HepG2 (cell line): ENCODE data around the gene CCDC82. TPM values are rescaled to one million over a fixed set of nuclear protein-coding genes. Genes with fewer than 3 reads are reported as not detected.

Experiments
- ARID5B ChIP-seq: IDR thresholded peaks from 2 replicates; pipeline ENCODE4 v1.4.0; 2020; ENCODE audit warnings: mild to moderate bottlenecking, missing genetic modification reagents
- ARNT ChIP-seq: fragments of 450-650 bp; IDR thresholded peaks from 2 replicates; pipeline ENCODE4 v1.6.1; 2017
- CAMTA2 ChIP-seq: sonication (generic); formaldehyde crosslinking; IDR thresholded peaks from 2 replicates; pipeline ENCODE4 v1.4.0; 2020; ENCODE audit warnings: mild to moderate bottlenecking, missing genetic modification reagents, borderline replicate concordance
- DR1 ChIP-seq: sonication (generic); formaldehyde crosslinking; IDR thresholded peaks from 2 replicates; pipeline ENCODE4 v1.8.0; 2021; ENCODE audit warnings: mild to moderate bottlenecking, missing genetic modification reagents, inconsistent platforms
- FUBP1 ChIP-seq: sonication (generic); formaldehyde crosslinking; IDR thresholded peaks from 2 replicates; pipeline ENCODE4 v1.5.1; 2020; ENCODE audit warnings: missing genetic modification reagents, mild to moderate bottlenecking, borderline replicate concordance
- HHEX ChIP-seq: IDR thresholded peaks from 2 replicates; pipeline ENCODE4 v1.6.1; 2016; ENCODE audit warnings: control low read depth
- HMG20A ChIP-seq: IDR thresholded peaks from 2 replicates; pipeline ENCODE4 v1.6.1; 2016; ENCODE audit warnings: borderline replicate concordance
- HMG20B ChIP-seq: conservative IDR thresholded peaks from 2 replicates; pipeline ENCODE4 v1.6.1; 2016; ENCODE audit warnings: missing genetic modification reagents, missing compliant biosample characterization
- HMGXB4 ChIP-seq, 2 experiments: sonication (generic) in 1 of 2; formaldehyde crosslinking in 1 of 2; IDR thresholded peaks; 2 replicates each; pipeline versions ENCODE4 v1.4.0 to v1.6.1; 2018 to 2020; ENCODE audit warnings: missing genetic modification reagents in 2 of 2, borderline replicate concordance in 1 of 2, low read depth in 1 of 2, mild to moderate bottlenecking in 1 of 2, missing biosample characterization in 1 of 2
- HNRNPUL1 ChIP-seq: fragments of 200-400 bp; formaldehyde crosslinking; IDR thresholded peaks from 2 replicates; pipeline ENCODE4 v1.6.1; 2017; ENCODE audit warnings: low read depth, mild to moderate bottlenecking, low read length, moderate library complexity
- IRF2 ChIP-seq: IDR thresholded peaks from 2 replicates; pipeline ENCODE4 v1.6.1; 2018; ENCODE audit warnings: missing genetic modification reagents, missing compliant biosample characterization
- KAT8 ChIP-seq: IDR thresholded peaks from 2 replicates; pipeline ENCODE4 v1.6.1; 2016; ENCODE audit warnings: missing genetic modification reagents, missing compliant biosample characterization
- MYNN ChIP-seq: sonication (generic); formaldehyde crosslinking; IDR thresholded peaks from 2 replicates; pipeline ENCODE4 v1.4.0; 2020; ENCODE audit warnings: mild to moderate bottlenecking, low read depth, missing genetic modification reagents
- MZF1 ChIP-seq: sonication (generic); formaldehyde crosslinking; IDR thresholded peaks from 2 replicates; pipeline ENCODE4 v1.8.1; 2023; ENCODE audit warnings: mild to moderate bottlenecking, missing genetic modification reagents, borderline replicate concordance
- RELA ChIP-seq: sonication (generic); formaldehyde crosslinking; IDR thresholded peaks from 2 replicates; pipeline ENCODE4 v1.4.0; 2020; ENCODE audit warnings: missing genetic modification reagents
- SMAD1 ChIP-seq: sonication (generic); formaldehyde crosslinking; IDR thresholded peaks from 2 replicates; pipeline ENCODE4 v1.4.0; 2020; ENCODE audit warnings: missing genetic modification reagents, low read depth, mild to moderate bottlenecking, borderline replicate concordance
- SUZ12 ChIP-seq: fragments of 150-350 bp; IDR thresholded peaks from 2 replicates; pipeline ENCODE4 v1.6.1; 2014; ENCODE audit warnings: low read depth, low read length
- XRCC5 ChIP-seq: fragments of 200-400 bp; formaldehyde crosslinking; optimal IDR thresholded peaks from 2 replicates; pipeline ENCODE3; 2017; ENCODE audit warnings: mild to moderate bottlenecking, low read length
- ZFX ChIP-seq: sonication (generic); formaldehyde crosslinking; IDR thresholded peaks from 2 replicates; pipeline ENCODE4 v1.4.0; 2020; ENCODE audit warnings: mild to moderate bottlenecking, low read depth, missing genetic modification reagents, moderate library complexity
- ZNF7 ChIP-seq: IDR thresholded peaks from 2 replicates; pipeline ENCODE4 v1.6.1; 2016; ENCODE audit warnings: missing biosample characterization, missing genetic modification reagents
- ZUFSP ChIP-seq: sonication (generic); formaldehyde crosslinking; IDR thresholded peaks from 2 replicates; pipeline ENCODE4 v1.9.0; 2021; ENCODE audit warnings: missing genetic modification reagents, mild to moderate bottlenecking, borderline replicate concordance
- polyA plus RNA-seq, 8 experiments: library from polyadenylated mRNA; depleted of rRNA in 3 of 8; stranded (reverse) in 7 of 8; unstranded in 1 of 8; fragments of >200 nt; fragmentation: Illumina TruSeq in 4 of 8; extraction: Trizol in 4 of 8; gene quantifications; 2 replicates each; pipeline versions ENCODE4 v1.2.1 to v1.2.3, GENCODE V29; 2011 to 2016; ENCODE audit warnings: low read depth in 4 of 8, missing spikeins in 1 of 8, mixed read lengths in 1 of 8; ENCODE audit not compliant: insufficient read depth in 1 of 8
- total RNA-seq, 5 experiments: library from RNA; depleted of rRNA; stranded (reverse); fragments of >200 nt; fragmentation: Illumina TruSeq; extraction: Trizol; gene quantifications; 2 replicates each; pipeline ENCODE4 v1.2.3, GENCODE V29; 2016; ENCODE audit warnings: low read depth in 1 of 5

CCDC82 gene
- total and polyA plus RNA-seq, 2 of the 13 experiments (the other 11 are each of a cell fraction or from before 2014, with no cell fraction given) = 19.7 to 25.7 TPM

- TF ChIP-seq IRF2 (CRISPR knock-in tag) (peak; percentile 75; the same call in 1 of the 2 replicates), CAMTA2 (CRISPR knock-in tag) (no peak), ZNF7 (no peak), HMG20B (0 out of 2 replicates have a peak, but pooled peaks have one; percentile 12), ZUFSP (CRISPR knock-in tag) (no peak), ARID5B (CRISPR knock-in tag) (peak; percentile 54), XRCC5 (peak; percentile 69), HHEX (CRISPR knock-in tag) (no peak), ZFX (peak; percentile 38; the same call in 1 of the 2 replicates), SUZ12 (no peak), MZF1 (no peak), DR1 (CRISPR knock-in tag) (no peak), KAT8 (CRISPR knock-in tag) (peak; percentile 57), HMGXB4 (CRISPR knock-in tag; IDR thresholded peaks at IDR 0.05; ENCODE audit: borderline replicate concordance in 1 of 2, low read depth in 1 of 2) (peak; percentile 76 to 81; a peak in 3 of 4 replicates), SMAD1 (CRISPR knock-in tag) (peak; percentile 53; the same call in 1 of the 2 replicates), HNRNPUL1 (no peak), RELA (no peak), MYNN (no peak; the same call in 1 of the 2 replicates), HMG20A (CRISPR knock-in tag) (no peak), FUBP1 (CRISPR knock-in tag) (no peak), ARNT (no peak)
Observed at GRCh38 chr11:96342961-96343711, 46.6 kb downstream of the CCDC82 start, which contains the start of gene MAML2 (continued).
